ENCODE measurements around the gene MTPN. TPM values are rescaled to one million over a fixed set of nuclear protein-coding genes. Genes with fewer than 3 reads are reported as not detected.

Gene MTPN
- total RNA-seq, 1 experiment from 2014 or later: 98.2 TPM

DNA sequence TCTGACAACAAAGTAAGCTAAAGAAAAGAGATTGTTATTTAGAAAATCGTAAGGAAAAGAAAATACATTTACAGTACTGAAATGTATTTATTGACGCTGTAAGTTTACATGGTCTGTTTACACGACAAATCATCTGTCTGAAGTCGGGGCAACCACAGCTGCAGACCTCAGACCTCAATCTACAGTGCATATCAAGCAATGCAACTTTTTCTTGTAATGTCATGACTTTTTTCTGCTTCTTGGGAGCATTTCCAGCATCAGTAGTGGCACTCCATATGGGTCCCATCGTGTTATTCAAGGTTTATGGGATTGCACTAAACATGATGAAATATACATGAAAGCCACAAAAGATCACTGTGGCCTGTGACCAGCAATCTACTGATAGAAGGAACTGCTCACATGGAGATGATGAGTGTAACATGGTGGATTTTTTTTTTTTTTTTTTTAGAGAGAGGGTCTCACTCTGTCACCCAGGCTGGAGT, 77.1 kb downstream of the MTPN start:
- Histone ChIP-seq H2BK5ac (ENCODE audit: insufficient read length, low read length) (no peak overlapping the region), H3K79me2 (ENCODE audit: insufficient read depth, low read length) (no peaks in the 10 kb centered on the region), H3K18ac (ENCODE audit: insufficient read length, low read depth, low read length) (no peak overlapping the region), H3K23ac (ENCODE audit: insufficient read length, low read depth, low read length) (no peak overlapping the region), H3K4ac (ENCODE audit: low read depth, low read length) (no peak overlapping the region), H4K5ac (ENCODE audit: insufficient read length, low read depth, low read length) (no peak overlapping the region), H3T11ph (ENCODE audit: low read length) (no peak overlapping the region), H2AFZ (ENCODE audit: low read length) (no peak overlapping the region), H2BK20ac (ENCODE audit: low read depth, low read length, poor library complexity, severe bottlenecking) (no peak overlapping the region), H2BK12ac (ENCODE audit: insufficient read length, low read depth, low read length) (no peak overlapping the region), H4K20me1 (ENCODE audit: control insufficient read depth, insufficient read depth, insufficient read length) (no peaks in the 10 kb centered on the region), H2AK5ac (ENCODE audit: insufficient read length, low read length) (no peak overlapping the region), H3K4me2 (ENCODE audit: insufficient read depth, insufficient read length, low read length) (no peak overlapping the region), H3K27ac (ENCODE audit: insufficient read length, low read depth, low read length) (no peak overlapping the region), H3K23me2 (ENCODE audit: insufficient read length, low read depth, low read length, poor library complexity, severe bottlenecking) (no peaks in the 10 kb centered on the region), H2BK15ac (ENCODE audit: low read depth, low read length) (no peak overlapping the region), H3K9ac (ENCODE audit: extremely low read depth, insufficient read length, low read length) (no peak overlapping the region), H3K79me1 (ENCODE audit: insufficient read depth, low read depth, low read length, poor library complexity, severe bottlenecking) (no peaks in the 10 kb centered on the region), H4K91ac (ENCODE audit: insufficient read length, low read depth, low read length) (no peak overlapping the region), H2BK120ac (ENCODE audit: low read depth, low read length, poor library complexity, severe bottlenecking) (no peak overlapping the region), H3K27me3 (ENCODE audit: insufficient read depth, low read length) (no peaks in the 10 kb centered on the region), H4K8ac (replicated peaks; ENCODE audit: insufficient read length, low read depth, low read length) (no peak overlapping the region), H3K4me1 (ENCODE audit: insufficient read depth, low read length) (0 out of 2 replicates have a peak, but pooled peaks cover 3% of the 10 kb centered on the region), H3K56ac (ENCODE audit: insufficient read length, low read depth, low read length) (no peak overlapping the region), H3K14ac (ENCODE audit: insufficient read depth, low read length) (no peak overlapping the region), H3K9me3 (ENCODE audit: control insufficient read depth, low read depth, low read length) (no peaks in the 10 kb centered on the region)
- Mint-ChIP-seq H3K27ac (no peak overlapping the region), H3K4me1 (peaks cover 6 to 7% of the 10 kb centered on the region in 2 experiments; a peak in 3 of 4 replicates), H3K27me3 (ENCODE audit: low read depth) (no peaks in the 10 kb centered on the region), H3K9me3 (no peaks in the 10 kb centered on the region), H3K4me3 (no peak overlapping the region), H3K36me3 (ENCODE audit: insufficient read depth in 1 of 3, low read depth in 3 of 3) (no peaks in the 10 kb centered on the region)
- no peak for DNase-seq
- TF ChIP-seq, protein P1, sequence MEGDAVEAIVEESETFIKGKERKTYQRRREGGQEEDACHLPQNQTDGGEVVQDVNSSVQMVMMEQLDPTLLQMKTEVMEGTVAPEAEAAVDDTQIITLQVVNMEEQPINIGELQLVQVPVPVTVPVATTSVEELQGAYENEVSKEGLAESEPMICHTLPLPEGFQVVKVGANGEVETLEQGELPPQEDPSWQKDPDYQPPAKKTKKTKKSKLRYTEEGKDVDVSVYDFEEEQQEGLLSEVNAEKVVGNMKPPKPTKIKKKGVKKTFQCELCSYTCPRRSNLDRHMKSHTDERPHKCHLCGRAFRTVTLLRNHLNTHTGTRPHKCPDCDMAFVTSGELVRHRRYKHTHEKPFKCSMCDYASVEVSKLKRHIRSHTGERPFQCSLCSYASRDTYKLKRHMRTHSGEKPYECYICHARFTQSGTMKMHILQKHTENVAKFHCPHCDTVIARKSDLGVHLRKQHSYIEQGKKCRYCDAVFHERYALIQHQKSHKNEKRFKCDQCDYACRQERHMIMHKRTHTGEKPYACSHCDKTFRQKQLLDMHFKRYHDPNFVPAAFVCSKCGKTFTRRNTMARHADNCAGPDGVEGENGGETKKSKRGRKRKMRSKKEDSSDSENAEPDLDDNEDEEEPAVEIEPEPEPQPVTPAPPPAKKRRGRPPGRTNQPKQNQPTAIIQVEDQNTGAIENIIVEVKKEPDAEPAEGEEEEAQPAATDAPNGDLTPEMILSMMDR (conservative IDR thresholded peaks at IDR 0.05): no peak
- no CpG with 5 or more reads among the region's 5 CpGs for WGBS (ENCODE audit: extremely low coverage, insufficient read length, low lambda C conversion rate)

All from H9 (cell line).